Effector CD8-positive, alpha-beta T cell (primary cell): Measurements from ENCODE around the gene FOXJ3.
"Not testable (repeated sequence)": the region's sequence is repeated elsewhere in the genome, so short reads cannot be mapped to it uniquely, and the experiment has no call there.

Source experiments
- DNase-seq: peaks from one replicate; lab custom pipeline; 2025; lab: John Stamatoyannopoulos, UW

Gene FOXJ3

GRCh38 chr1:42251042-42251441 is 84.0 kb downstream of the FOXJ3 start:
- no peak for DNase-seq

DNA sequence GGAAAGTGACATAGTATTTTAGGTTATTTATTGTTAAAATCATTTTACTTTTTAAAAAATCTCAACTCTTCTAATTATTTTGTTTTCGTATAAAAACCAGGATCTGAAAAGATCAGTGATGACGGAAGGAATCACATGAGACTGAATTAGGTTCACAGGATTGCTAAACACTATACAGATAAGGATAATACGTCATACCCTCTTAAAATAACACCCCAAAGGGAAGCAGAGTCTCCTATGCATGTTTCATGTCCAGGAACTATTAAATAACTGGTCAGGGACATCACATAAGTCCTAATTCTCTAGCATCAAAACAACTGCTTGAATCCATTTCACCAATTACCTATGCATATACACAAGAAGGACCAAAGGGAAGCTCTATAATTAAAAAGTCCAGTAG is 84.9 kb downstream of the FOXJ3 start:
- no peak for DNase-seq

GRCh38 chr1:42240966-42241755 is 93.9 kb downstream of the FOXJ3 start:
- no peak for DNase-seq

DNA sequence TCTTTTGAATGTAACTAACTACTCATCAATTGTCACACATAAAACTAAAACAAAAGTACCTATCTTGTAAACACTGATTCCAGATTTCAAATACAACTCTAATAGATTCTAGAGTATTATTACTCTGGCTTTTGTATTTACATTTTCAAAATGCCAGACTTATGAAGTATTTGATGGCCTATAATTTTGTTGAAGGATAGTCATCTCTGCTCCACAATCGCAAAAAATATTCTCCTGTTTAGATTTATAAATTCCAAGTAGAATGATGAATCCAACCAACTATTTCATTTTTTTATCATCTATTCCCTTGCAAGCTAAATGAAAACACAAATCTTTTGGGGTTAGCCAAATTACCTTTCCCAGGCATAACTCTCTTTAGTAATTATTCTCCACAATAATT is 95.5 kb downstream of the FOXJ3 start:
- DNase-seq: no peak

GRCh38 chr1:42239041-42239440 is 96.0 kb downstream of the FOXJ3 start:
- no peak for DNase-seq

DNA sequence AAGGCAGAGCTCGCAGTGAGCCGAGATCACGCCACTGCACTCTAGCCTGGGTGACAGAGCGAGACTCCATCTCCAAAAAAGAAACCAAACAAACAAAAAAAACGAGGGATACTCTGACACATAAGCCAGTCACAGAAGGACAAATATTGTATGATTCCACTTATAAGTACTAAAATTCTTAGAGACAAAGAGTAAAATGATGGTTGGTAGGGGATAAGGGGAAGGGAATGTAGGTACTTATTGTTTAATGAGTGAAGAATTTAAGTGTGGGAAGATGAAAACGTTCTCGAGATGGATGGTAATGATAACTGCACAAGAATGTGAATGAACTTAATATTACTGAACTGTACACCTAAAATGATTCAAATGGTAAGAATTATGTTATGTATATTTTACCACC is 103.8 kb downstream of the FOXJ3 start:
- no peak for DNase-seq

- DNase-seq: no peak
Measured at GRCh38 chr1:42228938-42229337, 106.1 kb downstream of the FOXJ3 start.

DNA sequence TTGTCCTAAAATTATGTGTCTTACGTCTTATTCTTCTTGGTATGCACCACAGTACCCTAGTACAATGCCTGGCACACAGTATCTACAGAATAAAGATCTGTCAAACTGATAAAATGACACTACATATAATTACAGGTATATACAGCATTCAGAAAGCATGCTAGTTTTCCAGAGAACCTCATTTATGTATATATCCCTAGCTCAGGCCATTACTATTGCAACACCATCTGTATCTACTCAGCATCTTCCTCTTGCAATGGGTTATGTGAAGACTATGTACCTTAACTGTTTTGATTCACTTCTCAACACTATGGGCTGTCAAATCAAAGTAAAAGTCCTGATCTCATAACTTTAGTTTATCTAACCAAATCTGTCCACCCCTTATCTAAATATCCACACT is 112.0 kb downstream of the FOXJ3 start:
- no peak for DNase-seq

- DNase-seq: no peak
Measured at GRCh38 chr1:42221952-42222606, 113.0 kb downstream of the FOXJ3 start.

DNA sequence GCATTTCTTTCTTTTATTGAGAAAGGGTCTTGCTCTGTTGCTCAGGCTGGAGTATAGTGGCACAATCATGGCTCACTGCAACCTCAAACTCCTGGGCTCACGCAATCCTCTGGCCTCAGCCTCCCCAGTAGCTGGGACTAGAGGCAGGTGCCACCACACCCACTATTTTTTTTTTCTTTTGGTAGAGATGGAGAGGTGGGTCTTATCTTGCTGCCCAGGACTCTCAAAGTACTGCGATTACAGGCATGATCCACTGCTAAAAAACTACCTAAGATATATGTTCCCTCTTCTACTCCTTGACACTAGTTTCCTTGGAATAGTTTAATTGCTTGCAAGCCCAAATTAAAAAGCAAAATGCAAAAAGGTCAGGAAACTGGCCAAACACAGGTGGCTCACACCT is 113.6 kb downstream of the FOXJ3 start:
- no peak for DNase-seq

DNA sequence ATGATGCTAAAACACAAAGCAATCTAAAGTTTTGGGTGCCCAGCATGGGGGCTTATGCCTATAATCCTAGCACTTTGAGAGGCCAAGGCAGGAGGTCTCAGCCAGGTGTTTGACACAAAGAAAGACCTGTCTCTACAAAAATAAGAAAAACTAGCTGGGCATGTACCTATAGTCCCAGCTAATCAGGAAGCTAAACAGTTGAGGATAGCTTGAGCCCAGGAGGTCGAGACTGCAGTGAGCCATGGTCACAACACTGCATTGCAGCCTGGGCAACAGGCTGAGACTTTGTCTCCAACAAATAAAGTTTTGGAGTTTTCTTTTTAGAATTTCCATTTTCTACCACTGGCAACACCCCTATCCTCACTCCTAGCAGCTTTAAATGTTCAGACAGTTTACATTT is 115.4 kb downstream of the FOXJ3 start:
- DNase-seq: no peak

GRCh38 chr1:42214447-42214871 is 120.6 kb downstream of the FOXJ3 start:
- no peak for DNase-seq

DNA sequence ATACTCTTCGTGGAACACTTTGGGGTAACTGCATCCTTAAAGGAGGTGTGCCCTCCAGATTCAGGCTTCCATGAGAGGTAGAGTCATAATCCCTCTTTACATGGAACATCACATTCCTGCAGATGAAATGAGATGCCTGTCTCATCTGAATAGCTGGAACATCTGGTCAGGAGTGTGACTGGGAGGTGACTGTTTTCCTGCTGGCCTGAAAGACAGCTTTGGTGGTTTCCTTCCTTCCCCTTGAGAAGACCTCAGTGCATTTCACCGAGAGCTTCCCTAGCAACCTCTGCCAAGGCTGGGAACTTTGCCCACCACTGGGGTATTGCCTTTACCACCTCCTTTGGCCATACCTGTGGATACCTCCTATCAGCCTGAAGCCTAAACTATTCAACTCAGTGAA is 123.8 kb downstream of the FOXJ3 start:
- DNase-seq: no peak

- DNase-seq: no peak
Measured at GRCh38 chr1:42210421-42211133, 124.5 kb downstream of the FOXJ3 start.

- DNase-seq: no peak
Measured at GRCh38 chr1:42209526-42210251, 125.3 kb downstream of the FOXJ3 start.

- DNase-seq: not testable (repeated sequence)
Measured at GRCh38 chr1:42206930-42207329, 128.1 kb downstream of the FOXJ3 start.

- no peak for DNase-seq
Measured at GRCh38 chr1:42206164-42206563, 128.9 kb downstream of the FOXJ3 start.

GRCh38 chr1:42201986-42202385 is 133.0 kb downstream of the FOXJ3 start:
- no peak for DNase-seq

- DNase-seq: no peak
Measured at GRCh38 chr1:42198251-42198650, 136.8 kb downstream of the FOXJ3 start.

GRCh38 chr1:42195841-42196240 is 139.2 kb downstream of the FOXJ3 start:
- no peak for DNase-seq

DNA sequence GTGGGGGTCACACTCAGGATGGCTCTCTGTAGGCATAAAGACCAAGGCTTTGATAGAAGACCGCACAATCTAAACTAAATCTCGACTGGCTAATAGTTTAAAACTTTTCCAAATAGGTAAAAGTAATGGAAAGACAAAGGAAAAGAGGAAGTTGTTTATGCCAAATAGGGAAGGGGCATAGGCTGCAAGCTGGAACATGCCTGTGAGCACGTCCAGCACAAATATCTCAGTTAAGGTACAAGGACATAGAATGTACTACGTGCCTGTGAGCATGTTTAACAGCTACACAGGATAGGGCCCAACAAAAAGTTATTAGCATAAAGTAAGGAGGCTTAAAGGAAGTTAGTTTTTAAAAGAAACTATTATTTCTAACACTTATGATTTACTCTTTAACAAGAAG is 142.9 kb downstream of the FOXJ3 start:
- DNase-seq: no peak

GRCh38 chr1:42191319-42191718 is 143.7 kb downstream of the FOXJ3 start:
- DNase-seq: no peak
